Esophagus squamous epithelium (tissue), 4 donors: ENCODE results near the gene NUBPL.

Experiments
- CTCF ChIP-seq, 6 experiments: fragments of 450-650 bp in 4 of 6; fragments of 200-600 bp in 2 of 6; sonication (generic) in 2 of 6; IDR thresholded peaks; one replicate each; pipeline ENCODE4 v1.5.1; 2016 to 2019; ENCODE audit warnings: antibody characterized with exemption in 6 of 6, mild to moderate bottlenecking in 4 of 6, moderate library complexity in 4 of 6
- POLR2A ChIP-seq, 4 donors: fragments of 450-650 bp; IDR thresholded peaks; one replicate each; pipeline ENCODE4 v1.6.1; 2017; ENCODE audit warnings: antibody characterized with exemption in 4 of 4, mild to moderate bottlenecking in 4 of 4, moderate library complexity in 3 of 4

GRCh38 chr14:31760277-31760676 is 199.1 kb downstream of the NUBPL start:
- TF ChIP-seq CTCF (IDR thresholded peaks at IDR 0.05), result no peak
- TF ChIP-seq POLR2A (IDR thresholded peaks at IDR 0.05), result no peak
